HEK293T (cell line): ENCODE measurements around the gene TMEM185B.
A peak's percentile ranks its signal among the peaks of the same experiment; 100 is the strongest.

Source experiments
- CTCF ChIA-PET: fragments of 350-600 bp; formaldehyde crosslinking; extraction: SDS; loops from one replicate; lab custom pipeline; 2021; ENCODE audit warnings: antibody characterized with exemption, inconsistent platforms; lab: Yijun Ruan, JAX
- POLR2A ChIA-PET: fragments of 350-600 bp; formaldehyde crosslinking; extraction: SDS; loops from one replicate; lab custom pipeline; 2020; ENCODE audit warnings: antibody characterized with exemption, inconsistent platforms; lab: Yijun Ruan, JAX
- DNase-seq: peaks from one replicate; pipeline ENCODE4 v3.0.0; 2012; ENCODE audit warnings: mixed read lengths; ENCODE audit errors: extremely low spot score
- ARNT ChIP-seq: fragments of 450-650 bp; IDR thresholded peaks from 2 replicates; pipeline ENCODE4 v1.6.1; 2017; ENCODE audit warnings: mild to moderate bottlenecking
- BHLHE40 ChIP-seq: fragments of 450-650 bp; IDR thresholded peaks from 2 replicates; pipeline ENCODE4 v1.6.1; 2016; ENCODE audit warnings: mild to moderate bottlenecking, moderate library complexity, borderline replicate concordance
- CTBP1 ChIP-seq: fragments of 450-650 bp; IDR thresholded peaks from 2 replicates; pipeline ENCODE4 v1.6.1; 2016; ENCODE audit warnings: borderline replicate concordance
- ELF4 ChIP-seq: fragments of 450-650 bp; IDR thresholded peaks from 2 replicates; pipeline ENCODE4 v1.6.1; 2017; ENCODE audit warnings: antibody characterized with exemption
- FOXA1 ChIP-seq: fragments of 450-650 bp; IDR thresholded peaks from 2 replicates; pipeline ENCODE4 v1.6.1; 2016; ENCODE audit warnings: mild to moderate bottlenecking
- FOXK2 ChIP-seq: fragments of 450-650 bp; IDR thresholded peaks from 2 replicates; pipeline ENCODE4 v1.6.1; 2016; ENCODE audit warnings: mild to moderate bottlenecking
- FOXM1 ChIP-seq: fragments of 450-650 bp; IDR thresholded peaks from 2 replicates; pipeline ENCODE4 v1.6.1; 2017; ENCODE audit warnings: mild to moderate bottlenecking, borderline replicate concordance
- HDGF ChIP-seq: fragments of 450-650 bp; IDR thresholded peaks from 2 replicates; pipeline ENCODE4 v1.6.1; 2017; ENCODE audit warnings: antibody characterized with exemption, borderline replicate concordance
- L3MBTL2 ChIP-seq: fragments of 450-650 bp; conservative IDR thresholded peaks from 2 replicates; pipeline ENCODE4 v1.6.1; 2016; ENCODE audit warnings: mild to moderate bottlenecking
- LEF1 ChIP-seq: fragments of 450-650 bp; IDR thresholded peaks from 2 replicates; pipeline ENCODE4 v1.6.1; 2017; ENCODE audit warnings: mild to moderate bottlenecking, borderline replicate concordance
- NFRKB ChIP-seq: fragments of 450-650 bp; IDR thresholded peaks from 2 replicates; pipeline ENCODE4 v1.6.1; 2016; ENCODE audit warnings: mild to moderate bottlenecking, moderate library complexity
- PKNOX1 ChIP-seq: fragments of 450-650 bp; IDR thresholded peaks from 2 replicates; pipeline ENCODE4 v1.6.1; 2016
- SP1 ChIP-seq: fragments of 450-650 bp; IDR thresholded peaks from 2 replicates; pipeline ENCODE4 v1.6.1; 2017
- SUZ12 ChIP-seq: fragments of 450-650 bp; IDR thresholded peaks from 2 replicates; pipeline ENCODE4 v1.6.1; 2016; ENCODE audit warnings: mild to moderate bottlenecking
- TARDBP ChIP-seq: fragments of 450-650 bp; IDR thresholded peaks from 2 replicates; pipeline ENCODE4 v1.6.1; 2016
- ZNF384 ChIP-seq: fragments of 450-650 bp; IDR thresholded peaks from 2 replicates; pipeline ENCODE4 v1.6.1; 2016

TMEM185B gene

GRCh38 chr2:120224735-120225548 lies 1.7 kb upstream of the TMEM185B start:
- DNase-seq = no peak
- CTCF ChIA-PET = no interaction called here
- TF ChIP-seq BHLHE40 = no peak
- no peak for TF ChIP-seq FOXK2
- TF ChIP-seq CTBP1 = no peak
- no peak for TF ChIP-seq ARNT
- no peak for TF ChIP-seq HDGF
- TF ChIP-seq FOXA1 = no peak
- no peak for TF ChIP-seq FOXM1
- no peak for TF ChIP-seq SP1
- no peak for TF ChIP-seq ZNF384
- no peak for TF ChIP-seq TARDBP
- TF ChIP-seq LEF1 = no peak
- no peak for TF ChIP-seq PKNOX1
- no peak for TF ChIP-seq NFRKB
- TF ChIP-seq SUZ12 = no peak
- no peak for TF ChIP-seq L3MBTL2
- no peak for TF ChIP-seq ELF4
- POLR2A ChIA-PET = interaction anchor here (1.2 kb wide), 1 partner anchor 12 kb away, joined by 3 read pairs; no protein-coding TSS in a partner anchor

GRCh38 chr2:120224256-120224655 lies 1.1 kb upstream of the TMEM185B start:
- TF ChIP-seq NFRKB (no peak), ZNF384 (no peak), TARDBP (no peak), CTBP1 (no peak), HDGF (no peak), SUZ12 (no peak), BHLHE40 (no peak), FOXK2 (no peak), PKNOX1 (no peak), ELF4 (no peak), FOXM1 (no peak), SP1 (no peak), ARNT (no peak), FOXA1 (no peak)
- CTCF ChIA-PET = no interaction called here
- DNase-seq = no peak
- POLR2A ChIA-PET = interaction anchor here (0.9 kb wide), 1 partner anchor 72 kb away, joined by 4 read pairs; no protein-coding TSS in a partner anchor

GRCh38 chr2:120222186-120223033 lies 790 bp downstream of the TMEM185B start:
- ChIA-PET CTCF (no interaction called here), POLR2A (interaction anchor here (1.0 to 1.1 kb wide), 6 partner anchors 14 to 366 kb away, joined by 3 to 10 read pairs (median 6); partner anchors contain the start of gene RALB)
- DNase-seq = no peak
- TF ChIP-seq L3MBTL2 = peak; percentile 58
- no peak for TF ChIP-seq ARNT

GRCh38 chr2:120221616-120222015 lies 1.6 kb downstream of the TMEM185B start:
- ChIA-PET POLR2A (interaction anchor here (0.6 to 1.0 kb wide), 2 partner anchors 31 to 365 kb away, joined by 3 read pairs; partner anchors contain the start of gene RALB), CTCF (no interaction called here)
- no peak for TF ChIP-seq SP1
- TF ChIP-seq TARDBP = no peak
- no peak for TF ChIP-seq CTBP1
- no peak for TF ChIP-seq FOXA1
- no peak for TF ChIP-seq PKNOX1
- no peak for TF ChIP-seq FOXK2
- TF ChIP-seq BHLHE40 = no peak
- TF ChIP-seq FOXM1 = no peak
- TF ChIP-seq NFRKB = no peak
- no peak for TF ChIP-seq SUZ12
- TF ChIP-seq L3MBTL2 = no peak
- TF ChIP-seq LEF1 = no peak
- TF ChIP-seq ELF4 = no peak
- no peak for TF ChIP-seq ZNF384
- no peak for TF ChIP-seq ARNT
- no peak for TF ChIP-seq HDGF
- DNase-seq = no peak

GRCh38 chr2:120220756-120221155 lies 2.4 kb downstream of the TMEM185B start:
- TF ChIP-seq BHLHE40 (no peak), LEF1 (no peak), ELF4 (no peak), ARNT (no peak), TARDBP (no peak), SP1 (no peak), CTBP1 (no peak), HDGF (no peak), ZNF384 (no peak), FOXM1 (no peak), FOXK2 (no peak), SUZ12 (no peak)
- no peak for DNase-seq
- POLR2A ChIA-PET = interaction anchor here (0.6 kb wide), 1 partner anchor 32 kb away, joined by 3 read pairs; the partner anchor contains the start of gene RALB
- CTCF ChIA-PET = no interaction called here
